ENCODE data around the gene STPG2.

DNA sequence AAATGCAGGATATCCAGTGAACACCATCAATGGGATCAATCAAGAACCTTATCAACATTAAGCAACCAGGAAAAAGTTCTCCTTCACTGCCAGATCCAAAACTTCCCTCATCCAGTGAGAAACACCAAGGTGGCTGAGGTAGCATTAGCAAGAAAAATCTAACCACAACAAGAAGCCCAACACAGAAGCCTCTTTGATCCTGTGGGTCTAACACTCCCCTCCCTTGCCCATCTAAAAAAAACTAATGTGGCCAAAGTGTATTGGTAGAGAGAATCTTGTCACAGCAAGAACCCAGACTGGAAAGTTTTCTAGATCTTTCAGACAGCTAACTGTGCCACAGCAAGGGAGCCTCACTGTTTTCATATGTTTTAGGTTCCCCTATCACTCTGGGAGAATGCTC lies 558.0 kb downstream of the STPG2 start:
- TF ChIP-seq, protein P1, sequence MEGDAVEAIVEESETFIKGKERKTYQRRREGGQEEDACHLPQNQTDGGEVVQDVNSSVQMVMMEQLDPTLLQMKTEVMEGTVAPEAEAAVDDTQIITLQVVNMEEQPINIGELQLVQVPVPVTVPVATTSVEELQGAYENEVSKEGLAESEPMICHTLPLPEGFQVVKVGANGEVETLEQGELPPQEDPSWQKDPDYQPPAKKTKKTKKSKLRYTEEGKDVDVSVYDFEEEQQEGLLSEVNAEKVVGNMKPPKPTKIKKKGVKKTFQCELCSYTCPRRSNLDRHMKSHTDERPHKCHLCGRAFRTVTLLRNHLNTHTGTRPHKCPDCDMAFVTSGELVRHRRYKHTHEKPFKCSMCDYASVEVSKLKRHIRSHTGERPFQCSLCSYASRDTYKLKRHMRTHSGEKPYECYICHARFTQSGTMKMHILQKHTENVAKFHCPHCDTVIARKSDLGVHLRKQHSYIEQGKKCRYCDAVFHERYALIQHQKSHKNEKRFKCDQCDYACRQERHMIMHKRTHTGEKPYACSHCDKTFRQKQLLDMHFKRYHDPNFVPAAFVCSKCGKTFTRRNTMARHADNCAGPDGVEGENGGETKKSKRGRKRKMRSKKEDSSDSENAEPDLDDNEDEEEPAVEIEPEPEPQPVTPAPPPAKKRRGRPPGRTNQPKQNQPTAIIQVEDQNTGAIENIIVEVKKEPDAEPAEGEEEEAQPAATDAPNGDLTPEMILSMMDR (IDR thresholded peaks at IDR 0.05) = no peak
- no peak for TF ChIP-seq POLR2A (IDR thresholded peaks at IDR 0.05)
